IMR-90 (cell line): ENCODE results near the gene KAZN. TPM values are rescaled to one million over a fixed set of nuclear protein-coding genes. Genes with fewer than 3 reads are reported as not detected.

Experiments
- ATAC-seq: fragments of 200-7000 bp; cut with Tn5 transposase; 2 replicates; pipeline ENCODE4 v1.9.1; 2020; ENCODE audit warnings: low read depth, mild to moderate bottlenecking, moderate library complexity
- BruUV-seq: library from RNA; stranded (reverse); fragments of 400-500 nt; replicated peaks from 2 replicates; lab custom pipeline; 2021; lab: Mats Ljungman, UMichigan
- CTCF ChIA-PET: fragments of 300-600 bp; formaldehyde crosslinking; extraction: SDS; loops from one replicate; lab custom pipeline; 2021; ENCODE audit warnings: antibody characterized with exemption; lab: Yijun Ruan, JAX
- POLR2A ChIA-PET: fragments of 300-600 bp; sonication (Branson Sonifier 250); formaldehyde crosslinking; loops from one replicate; lab custom pipeline; 2022; ENCODE audit warnings: antibody characterized with exemption; ENCODE audit not compliant: unreplicated experiment; lab: Charles Lee
- DNase-seq: peaks from one replicate; pipeline ENCODE4 v3.0.0; 2013
- H2AFZ ChIP-seq: replicated peaks from 2 replicates; pipeline ENCODE3; 2013; ENCODE audit warnings: low read length, mild to moderate bottlenecking; ENCODE audit not compliant: poor library complexity
- H2AK5ac ChIP-seq: 2 replicates; pipeline ENCODE4 v1.6.1; 2013; ENCODE audit warnings: low read depth, low read length, inconsistent platforms
- H2AK9ac ChIP-seq: replicated peaks from 2 replicates; pipeline ENCODE3; 2013; ENCODE audit warnings: mild to moderate bottlenecking, low read depth, low read length, moderate library complexity; ENCODE audit not compliant: poor library complexity
- H2BK120ac ChIP-seq: 2 replicates; pipeline ENCODE4 v1.6.1; 2013; ENCODE audit warnings: low read depth, low read length, inconsistent platforms
- H2BK15ac ChIP-seq: 3 replicates; pipeline ENCODE4 v1.6.1; 2013; ENCODE audit warnings: low read depth, low read length, inconsistent platforms
- H2BK20ac ChIP-seq: 2 replicates; pipeline ENCODE4 v1.6.1; 2013; ENCODE audit warnings: low read depth, mild to moderate bottlenecking, inconsistent platforms, low read length, moderate library complexity
- H2BK5ac ChIP-seq: 2 replicates; pipeline ENCODE4 v1.6.1; 2013; ENCODE audit warnings: mild to moderate bottlenecking, low read depth, low read length, inconsistent platforms; ENCODE audit not compliant: poor library complexity, severe bottlenecking
- H3K14ac ChIP-seq: replicated peaks from 2 replicates; pipeline ENCODE4 v1.6.1; 2013; ENCODE audit warnings: low read depth, low read length, inconsistent platforms
- H3K18ac ChIP-seq: 2 replicates; pipeline ENCODE4 v1.6.1; 2013; ENCODE audit warnings: low read depth, low read length, control low read depth
- H3K23ac ChIP-seq: 2 replicates; pipeline ENCODE4 v1.6.1; 2013; ENCODE audit warnings: low read depth, low read length, inconsistent platforms
- H3K27ac ChIP-seq: 2 replicates; pipeline ENCODE4 v1.5.1; 2013; ENCODE audit warnings: mild to moderate bottlenecking, control low read depth, low read length; ENCODE audit not compliant: insufficient read depth
- H3K27me3 ChIP-seq: 2 replicates; pipeline ENCODE4 v1.6.1; 2013; ENCODE audit warnings: low read length; ENCODE audit not compliant: control insufficient read depth, insufficient read depth
- H3K36me3 ChIP-seq: 2 replicates; pipeline ENCODE4 v1.6.1; 2013; ENCODE audit warnings: low read length, mixed read lengths; ENCODE audit not compliant: control insufficient read depth, insufficient read depth
- H3K4ac ChIP-seq: 2 replicates; pipeline ENCODE4 v1.6.1; 2013; ENCODE audit warnings: low read depth, low read length, inconsistent platforms
- H3K4me1 ChIP-seq: 2 replicates; pipeline ENCODE4 v1.6.1; 2013; ENCODE audit warnings: low read length, mixed read lengths; ENCODE audit not compliant: control insufficient read depth, insufficient read depth
- H3K4me2 ChIP-seq: 2 replicates; pipeline ENCODE4 v1.6.1; 2013; ENCODE audit warnings: low read depth, mild to moderate bottlenecking, control low read depth, low read length, moderate library complexity
- H3K4me3 ChIP-seq: 2 replicates; pipeline ENCODE4 v1.5.1; 2013; ENCODE audit warnings: low read depth, mild to moderate bottlenecking, control low read depth, low read length, moderate library complexity; ENCODE audit not compliant: insufficient read depth
- H3K56ac ChIP-seq: 2 replicates; pipeline ENCODE4 v1.6.1; 2013; ENCODE audit warnings: low read length, inconsistent platforms; ENCODE audit not compliant: insufficient read depth; ENCODE audit errors: extremely low read depth
- H3K79me1 ChIP-seq, 2 experiments: 2 replicates each; pipeline ENCODE4 v1.6.1; 2013; ENCODE audit warnings: low read length in 2 of 2, inconsistent platforms in 1 of 2, low read depth in 1 of 2
- H3K9ac ChIP-seq: 2 replicates; pipeline ENCODE4 v1.6.1; 2013; ENCODE audit warnings: low read depth, low read length, control low read depth
- H3K9me1 ChIP-seq: 2 replicates; pipeline ENCODE4 v1.6.1; 2013; ENCODE audit warnings: low read length, inconsistent platforms; ENCODE audit not compliant: insufficient read depth
- H3K9me3 ChIP-seq: 2 replicates; pipeline ENCODE4 v1.6.1; 2013; ENCODE audit warnings: low read length; ENCODE audit not compliant: control insufficient read depth, insufficient read depth
- H4K20me1 ChIP-seq: 2 replicates; pipeline ENCODE4 v1.6.1; 2013; ENCODE audit warnings: low read length, inconsistent platforms; ENCODE audit not compliant: insufficient read depth
- H4K5ac ChIP-seq: 2 replicates; pipeline ENCODE4 v1.6.1; 2013; ENCODE audit warnings: mild to moderate bottlenecking, low read depth, low read length, control low read depth
- H4K8ac ChIP-seq, 2 experiments: 2 replicates each; pipeline ENCODE4 v1.6.1; 2013; ENCODE audit warnings: low read depth in 2 of 2, low read length in 2 of 2, control low read depth in 1 of 2, inconsistent platforms in 1 of 2
- H4K91ac ChIP-seq: 2 replicates; pipeline ENCODE4 v1.6.1; 2013; ENCODE audit warnings: low read depth, low read length, inconsistent platforms; ENCODE audit not compliant: insufficient read depth
- BHLHE40 ChIP-seq: fragments of 150-350 bp; IDR thresholded peaks from 2 replicates; pipeline ENCODE4 v1.6.1; 2016; ENCODE audit warnings: mild to moderate bottlenecking, low read depth, low read length
- CEBPB ChIP-seq: IDR thresholded peaks from 2 replicates; pipeline ENCODE4 v1.6.1; 2012; ENCODE audit warnings: low read depth, low read length, improper control_type of control experiment
- CHD1 ChIP-seq: IDR thresholded peaks from 2 replicates; pipeline ENCODE4 v1.6.1; 2012; ENCODE audit warnings: low read depth, low read length, improper control_type of control experiment
- FOS ChIP-seq: fragments of 150-350 bp; IDR thresholded peaks from 2 replicates; pipeline ENCODE4 v1.6.1; 2016; ENCODE audit warnings: low read depth, low read length
- MAZ ChIP-seq: IDR thresholded peaks from 2 replicates; pipeline ENCODE4 v1.6.1; 2012; ENCODE audit warnings: low read depth, mild to moderate bottlenecking, low read length, improper control_type of control experiment, moderate library complexity, borderline replicate concordance
- MXI1 ChIP-seq: IDR thresholded peaks from 2 replicates; pipeline ENCODE4 v1.6.1; 2012; ENCODE audit warnings: low read depth, mild to moderate bottlenecking, low read length, moderate library complexity, borderline replicate concordance
- NFE2L2 ChIP-seq: fragments of 150-350 bp; IDR thresholded peaks from 2 replicates; pipeline ENCODE4 v1.6.1; 2016; ENCODE audit warnings: low read depth, mild to moderate bottlenecking, low read length
- RAD21 ChIP-seq: IDR thresholded peaks from 2 replicates; pipeline ENCODE4 v1.6.1; 2012; ENCODE audit warnings: low read length, improper control_type of control experiment
- RCOR1 ChIP-seq: IDR thresholded peaks from 2 replicates; pipeline ENCODE4 v1.6.1; 2012; ENCODE audit warnings: mild to moderate bottlenecking, low read length, improper control_type of control experiment; ENCODE audit not compliant: insufficient replicate concordance
- RFX5 ChIP-seq: IDR thresholded peaks from 2 replicates; pipeline ENCODE4 v1.8.0; 2012; ENCODE audit warnings: low read depth, mild to moderate bottlenecking, low read length, moderate library complexity
- SMC3 ChIP-seq: fragments of 150-350 bp; IDR thresholded peaks from 2 replicates; pipeline ENCODE4 v1.6.1; 2016; ENCODE audit warnings: low read depth, mild to moderate bottlenecking, antibody characterized with exemption, low read length, moderate library complexity
- WGBS, 2 experiments: methylation state at CpG; one replicate each; pipeline versions ENCODE4 v1.1.5 to v1.1.7; 2013; ENCODE audit warnings: missing lambda C conversion rate in 2 of 2; ENCODE audit not compliant: insufficient read length in 1 of 2; ENCODE audit errors: extremely low coverage in 2 of 2; 5-methylcytosine and 5-hydroxymethylcytosine counted together
- dilution Hi-C: fragments of 300-500 bp; cut with HindIII; formaldehyde crosslinking; loops from one replicate; pipeline ENCODE4 v1.14.3; 2018; ENCODE audit warnings: low sequenced_read_pairs; ENCODE audit not compliant: unreplicated experiment
- in situ Hi-C: fragments of 300-500 bp; cut with MboI; formaldehyde crosslinking; loops from 3 replicates; pipeline ENCODE4 v1.14.3; 2019; ENCODE audit warnings: low sequenced_read_pairs, inconsistent platforms, mixed read lengths
- intact Hi-C: fragments of 100-400 bp; cut with micrococcal nuclease; formaldehyde crosslinking; loops from 2 replicates; pipeline ENCODE4 v1.10.0; 2022
- polyA plus RNA-seq, 3 experiments: library from polyadenylated mRNA; depleted of rRNA; stranded (reverse); fragments of >200 nt; gene quantifications; 2 replicates each; pipeline ENCODE4 v1.2.3, GENCODE V29; 2012; ENCODE audit warnings: low replicate concordance in 1 of 3
- total RNA-seq: library from RNA; depleted of rRNA; stranded (reverse); fragments of >200 nt; gene quantifications from 2 replicates; pipeline ENCODE4 v1.2.3, GENCODE V29; 2012
- TF ChIP-seq, protein P1 (sequence below): conservative IDR thresholded peaks from 2 replicates; pipeline ENCODE4 v1.5.1; 2012; ENCODE audit warnings: mild to moderate bottlenecking, low read depth, low read length, improper control_type of control experiment
- TF ChIP-seq, protein P2 (sequence below): fragments of 150-350 bp; IDR thresholded peaks from 2 replicates; pipeline ENCODE4 v1.6.1; 2016; ENCODE audit warnings: low read depth, mild to moderate bottlenecking, low read length, moderate library complexity, borderline replicate concordance
- TF ChIP-seq, protein P3 (sequence below): fragments of 150-350 bp; IDR thresholded peaks from 2 replicates; pipeline ENCODE4 v1.6.1; 2017; ENCODE audit warnings: mild to moderate bottlenecking, antibody characterized with exemption, low read length, low read depth

KAZN gene
- total and polyA plus RNA-seq, 2 of the 4 experiments (the other 2 are of a cell fraction): 5.2 to 10.5 TPM

DNA sequence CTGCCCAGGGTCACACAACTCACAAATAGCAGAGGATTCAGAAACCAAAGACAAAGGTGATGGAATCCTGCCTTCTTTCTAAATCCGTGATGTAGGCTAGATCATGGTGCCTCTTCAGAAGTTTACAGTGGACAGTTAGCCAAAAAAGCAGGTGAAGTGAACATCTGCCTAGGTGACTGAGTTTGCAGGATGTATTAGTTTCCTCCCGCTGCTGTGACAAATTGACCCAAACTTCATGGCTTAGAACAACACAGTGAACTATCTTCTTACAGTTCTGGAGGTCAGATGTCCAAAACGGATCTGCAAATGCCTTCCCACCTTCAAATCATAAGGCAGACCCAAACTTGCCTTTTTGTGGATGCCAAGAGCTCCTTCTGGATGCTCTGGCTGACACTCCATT is 551.9 kb downstream of the KAZN start:
- no peak overlapping the region for H3K56ac ChIP-seq
- no peak overlapping the region for H3K4me2 ChIP-seq
- in situ Hi-C loops (loop anchor here (5.0 to 10.0 kb wide), 2 partner anchors 122 to 274 kb away; no protein-coding TSS in a partner anchor), intact Hi-C loops (no loop called here), dilution Hi-C loops (no loop called here)
- no peak overlapping the region for H2BK20ac ChIP-seq
- H3K9me1 ChIP-seq: peaks cover under 1% of the 10 kb centered on the region; the same call in 1 of the 2 replicates
- CTCF ChIA-PET: no interaction called here
- H3K4me1 ChIP-seq: peaks cover 2% of the 10 kb centered on the region; the same call in 1 of the 2 replicates
- no peak overlapping the region for H3K14ac ChIP-seq
- no peak overlapping the region for H2BK120ac ChIP-seq
- H3K9me3 ChIP-seq: peaks cover 3% of the 10 kb centered on the region; the same call in 1 of the 2 replicates
- H3K4ac ChIP-seq: no peak overlapping the region
- H4K91ac ChIP-seq: no peak overlapping the region
- 0 out of 2 replicates have a peak, but pooled peaks cover 4% of the 10 kb centered on the region for H3K27me3 ChIP-seq
- POLR2A ChIA-PET: no interaction called here
- H3K4me3 ChIP-seq: no peak overlapping the region
- H3K79me1 ChIP-seq: peaks cover 11 to 13% of the 10 kb centered on the region in 2 experiments; a peak in 3 of 4 replicates
- no peak overlapping the region for H4K8ac ChIP-seq
- no peak for ATAC-seq
- no peaks in the 10 kb centered on the region for H3K36me3 ChIP-seq
- H2BK15ac ChIP-seq: no peak overlapping the region
- no peak overlapping the region for H2BK5ac ChIP-seq
- BruUV-seq: no TSS peak
- no peak overlapping the region for H2AK5ac ChIP-seq
- no peak overlapping the region for H3K9ac ChIP-seq
- no peak overlapping the region for H2AK9ac ChIP-seq
- TF ChIP-seq RFX5: no peak
- TF ChIP-seq, protein P1, sequence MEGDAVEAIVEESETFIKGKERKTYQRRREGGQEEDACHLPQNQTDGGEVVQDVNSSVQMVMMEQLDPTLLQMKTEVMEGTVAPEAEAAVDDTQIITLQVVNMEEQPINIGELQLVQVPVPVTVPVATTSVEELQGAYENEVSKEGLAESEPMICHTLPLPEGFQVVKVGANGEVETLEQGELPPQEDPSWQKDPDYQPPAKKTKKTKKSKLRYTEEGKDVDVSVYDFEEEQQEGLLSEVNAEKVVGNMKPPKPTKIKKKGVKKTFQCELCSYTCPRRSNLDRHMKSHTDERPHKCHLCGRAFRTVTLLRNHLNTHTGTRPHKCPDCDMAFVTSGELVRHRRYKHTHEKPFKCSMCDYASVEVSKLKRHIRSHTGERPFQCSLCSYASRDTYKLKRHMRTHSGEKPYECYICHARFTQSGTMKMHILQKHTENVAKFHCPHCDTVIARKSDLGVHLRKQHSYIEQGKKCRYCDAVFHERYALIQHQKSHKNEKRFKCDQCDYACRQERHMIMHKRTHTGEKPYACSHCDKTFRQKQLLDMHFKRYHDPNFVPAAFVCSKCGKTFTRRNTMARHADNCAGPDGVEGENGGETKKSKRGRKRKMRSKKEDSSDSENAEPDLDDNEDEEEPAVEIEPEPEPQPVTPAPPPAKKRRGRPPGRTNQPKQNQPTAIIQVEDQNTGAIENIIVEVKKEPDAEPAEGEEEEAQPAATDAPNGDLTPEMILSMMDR: no peak
- TF ChIP-seq MXI1: no peak
- TF ChIP-seq CEBPB: no peak
- no peak for TF ChIP-seq BHLHE40
- TF ChIP-seq FOS: no peak
- TF ChIP-seq CHD1: no peak
- no peak for TF ChIP-seq RCOR1
- TF ChIP-seq MAZ: no peak
- TF ChIP-seq, protein P2, sequence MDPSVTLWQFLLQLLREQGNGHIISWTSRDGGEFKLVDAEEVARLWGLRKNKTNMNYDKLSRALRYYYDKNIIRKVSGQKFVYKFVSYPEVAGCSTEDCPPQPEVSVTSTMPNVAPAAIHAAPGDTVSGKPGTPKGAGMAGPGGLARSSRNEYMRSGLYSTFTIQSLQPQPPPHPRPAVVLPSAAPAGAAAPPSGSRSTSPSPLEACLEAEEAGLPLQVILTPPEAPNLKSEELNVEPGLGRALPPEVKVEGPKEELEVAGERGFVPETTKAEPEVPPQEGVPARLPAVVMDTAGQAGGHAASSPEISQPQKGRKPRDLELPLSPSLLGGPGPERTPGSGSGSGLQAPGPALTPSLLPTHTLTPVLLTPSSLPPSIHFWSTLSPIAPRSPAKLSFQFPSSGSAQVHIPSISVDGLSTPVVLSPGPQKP: no peak
- TF ChIP-seq, protein P3, sequence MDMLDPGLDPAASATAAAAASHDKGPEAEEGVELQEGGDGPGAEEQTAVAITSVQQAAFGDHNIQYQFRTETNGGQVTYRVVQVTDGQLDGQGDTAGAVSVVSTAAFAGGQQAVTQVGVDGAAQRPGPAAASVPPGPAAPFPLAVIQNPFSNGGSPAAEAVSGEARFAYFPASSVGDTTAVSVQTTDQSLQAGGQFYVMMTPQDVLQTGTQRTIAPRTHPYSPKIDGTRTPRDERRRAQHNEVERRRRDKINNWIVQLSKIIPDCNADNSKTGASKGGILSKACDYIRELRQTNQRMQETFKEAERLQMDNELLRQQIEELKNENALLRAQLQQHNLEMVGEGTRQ: no peak
- no peak for TF ChIP-seq NFE2L2
- no peak for TF ChIP-seq RAD21
- TF ChIP-seq SMC3: no peak
- no peak overlapping the region for H2AFZ ChIP-seq
- H3K23ac ChIP-seq: no peak overlapping the region
- no peak for DNase-seq
- peaks cover 6% of the 10 kb centered on the region; the same call in 1 of the 2 replicates for H4K20me1 ChIP-seq
- 56% methylated on average over 1 of the region's 3 CpGs; no CpG with 5 or more reads in 1 of the 2 experiments for WGBS, 2 experiments
- no peak overlapping the region for H3K27ac ChIP-seq
- no peak overlapping the region for H3K18ac ChIP-seq
- H4K5ac ChIP-seq: no peak overlapping the region
